Measurements from ENCODE around the gene MGMT.

Gene MGMT

GRCh38 chr10:129522041-129522585 is 55.1 kb downstream of the MGMT start:
- DNase-seq, result no peak

DNA sequence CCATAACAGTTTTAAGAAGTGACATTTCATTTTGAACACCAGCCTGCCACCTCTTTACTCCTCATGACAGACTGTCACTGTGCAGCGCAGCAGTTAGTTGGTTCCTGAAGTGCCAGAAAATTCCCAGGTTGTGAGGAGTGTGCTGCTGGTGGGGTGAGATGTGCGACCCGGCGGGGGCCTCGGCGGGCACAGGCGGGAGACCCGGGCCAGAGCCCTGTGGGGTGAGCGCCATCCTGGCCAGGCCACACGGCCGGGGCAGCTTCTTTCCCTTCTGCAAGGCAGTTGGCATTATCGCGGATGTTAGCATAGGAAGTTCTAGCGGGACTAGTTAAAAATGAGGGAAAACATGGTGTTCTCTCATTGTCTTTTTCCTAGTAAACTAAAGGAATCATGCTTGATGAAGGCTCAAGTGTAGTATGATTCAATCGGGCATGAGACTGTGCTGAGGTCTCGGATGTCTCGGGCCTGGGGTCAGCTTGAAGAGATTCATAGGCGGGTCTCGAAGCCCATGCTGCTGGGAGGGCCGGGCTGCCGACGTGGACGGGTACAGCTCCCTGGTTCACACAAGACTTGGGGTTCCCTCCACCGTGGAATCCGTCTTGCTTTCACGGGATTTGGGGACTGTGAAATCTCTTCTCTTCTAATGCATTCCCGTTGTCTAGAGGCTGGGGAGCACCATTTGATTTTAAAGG is 56.1 kb downstream of the MGMT start:
- no peak for DNase-seq

DNA sequence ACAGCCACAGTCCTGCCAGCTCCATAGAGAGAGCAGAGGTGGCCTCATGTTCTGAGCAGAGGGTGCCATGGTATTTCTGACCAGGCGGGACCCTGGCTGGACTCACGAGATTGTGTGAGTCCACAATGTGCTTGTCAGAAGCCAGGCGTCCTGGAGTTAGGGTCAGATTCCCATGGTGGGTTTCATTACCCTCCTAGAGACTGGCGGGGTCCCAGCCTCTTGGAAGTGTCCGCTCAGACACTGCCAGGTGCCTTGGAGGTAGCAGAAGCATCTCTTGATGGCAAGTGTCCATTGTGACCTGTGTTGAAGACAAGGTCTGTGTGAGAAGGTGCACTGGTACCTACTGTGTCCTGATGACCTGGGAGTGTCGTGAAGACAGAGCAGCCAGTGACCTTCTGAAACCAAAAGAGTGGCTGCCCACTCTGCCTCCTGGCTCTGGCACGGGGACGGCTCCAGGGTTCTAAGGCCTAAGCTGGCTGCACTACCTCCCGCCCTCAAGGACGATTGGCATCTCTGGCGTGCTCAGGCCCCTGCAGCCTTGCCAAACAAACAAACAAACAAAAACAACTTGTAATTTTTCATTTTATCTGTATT is 56.8 kb downstream of the MGMT start:
- DNase-seq, result no peak

DNA sequence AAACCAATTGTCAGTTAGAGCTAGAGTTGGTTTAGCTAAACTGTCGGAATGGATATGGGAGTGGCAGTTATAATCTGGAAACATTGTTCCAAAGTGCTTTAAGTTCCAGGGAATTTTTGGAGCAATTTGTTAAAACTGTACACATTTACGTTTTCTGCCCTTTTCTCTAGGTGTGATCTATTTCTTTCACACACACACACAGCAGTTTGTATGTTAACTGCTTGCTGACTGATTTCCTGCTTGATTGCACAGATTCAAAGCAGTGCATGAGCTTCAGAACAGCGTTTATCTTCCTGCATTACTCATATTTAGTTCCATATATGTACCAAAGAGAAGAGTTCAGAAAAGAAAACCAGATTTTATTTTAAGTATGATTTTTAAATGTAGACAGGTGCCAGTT is 57.9 kb downstream of the MGMT start:
- no peak for DNase-seq

GRCh38 chr10:129525401-129525801 is 58.4 kb downstream of the MGMT start:
- DNase-seq, result no peak

DNA sequence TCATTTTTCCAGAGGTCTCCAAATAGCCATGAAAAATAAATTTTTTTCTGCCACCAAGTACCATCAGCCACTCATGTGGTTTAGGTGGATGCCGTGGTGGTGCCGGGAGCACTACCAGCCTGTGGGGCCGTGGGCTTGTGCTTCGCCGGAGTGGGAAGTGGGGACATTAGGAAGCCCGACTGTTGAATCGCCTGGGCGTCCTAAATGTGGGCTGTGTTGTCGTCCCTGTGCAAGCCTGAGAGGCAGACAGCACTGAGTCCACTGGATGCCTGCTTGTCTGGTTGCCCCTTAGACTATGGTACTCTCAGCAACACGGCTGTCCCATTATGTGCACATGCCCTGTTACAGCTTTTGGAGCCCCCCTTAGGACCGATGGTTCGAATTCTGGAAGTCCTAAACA is 59.9 kb downstream of the MGMT start:
- DNase-seq, result no peak

GRCh38 chr10:129528376-129528978 is 61.4 kb downstream of the MGMT start:
- no peak for DNase-seq

DNA sequence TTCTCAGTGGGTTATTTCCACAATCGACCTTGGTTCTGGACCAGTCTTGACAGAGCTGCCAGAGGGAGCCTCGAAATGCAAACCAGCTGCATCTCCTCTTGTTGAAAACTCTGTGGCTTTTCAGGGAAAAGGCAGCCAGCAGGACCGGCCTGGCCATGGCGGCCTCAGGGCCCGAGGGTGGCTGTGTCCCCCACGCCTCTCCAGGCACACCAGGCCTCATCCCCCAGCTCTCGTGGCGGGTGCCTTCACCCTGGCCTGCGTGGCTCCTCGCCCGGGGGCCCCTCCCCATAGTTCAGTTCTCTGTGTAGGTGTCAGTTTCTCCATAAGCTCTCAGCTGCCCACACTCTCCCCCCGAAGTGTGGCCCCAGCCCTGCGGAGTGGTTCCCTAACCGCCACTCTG is 63.5 kb downstream of the MGMT start:
- no peak for DNase-seq

- DNase-seq, result no peak
Observed at GRCh38 chr10:129531195-129531968, 64.3 kb downstream of the MGMT start.

GRCh38 chr10:129531969-129532660 is 65.1 kb downstream of the MGMT start:
- no peak for DNase-seq

GRCh38 chr10:129532838-129533237 is 65.8 kb downstream of the MGMT start:
- no peak for DNase-seq

DNA sequence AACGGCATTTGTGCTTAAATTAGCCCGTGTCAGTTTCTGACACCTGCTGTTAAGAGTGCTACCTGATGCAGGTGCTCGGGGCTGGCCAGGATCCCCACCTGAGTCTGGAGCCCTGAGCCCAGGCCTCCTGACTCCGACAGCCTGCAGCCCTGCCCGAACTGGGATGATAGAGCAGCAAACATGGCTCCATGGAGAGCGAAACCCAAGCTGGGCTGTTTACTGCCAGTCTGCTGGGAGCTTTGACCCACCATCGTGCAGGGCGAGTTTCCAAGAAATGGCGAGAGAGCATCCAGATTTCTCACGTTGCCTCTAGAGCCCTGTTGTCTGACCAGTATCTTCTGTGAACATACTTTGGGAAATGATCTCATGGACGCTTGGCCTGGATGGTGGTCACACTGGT is 66.2 kb downstream of the MGMT start:
- DNase-seq, result no peak

DNA sequence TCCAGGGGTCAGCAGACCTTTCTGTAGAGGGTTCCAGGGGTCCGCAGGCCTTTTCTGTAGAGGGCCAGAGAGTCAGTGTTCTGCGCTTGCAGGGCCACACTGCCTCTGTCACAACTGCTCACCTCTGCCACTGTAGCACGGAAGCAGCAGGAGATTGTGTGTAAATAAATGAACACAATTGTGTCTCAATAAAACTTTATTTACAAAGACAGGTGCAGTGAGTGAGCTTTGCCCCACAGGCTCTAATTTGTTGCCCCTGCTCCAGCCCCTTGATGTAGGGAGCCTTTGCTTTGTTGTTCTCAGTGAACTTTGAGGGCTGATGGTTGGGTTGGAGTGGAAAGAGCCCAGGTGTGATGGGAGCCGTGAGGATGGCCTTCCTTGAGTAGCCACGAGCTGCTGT is 67.8 kb downstream of the MGMT start:
- no peak for DNase-seq

- DNase-seq, result no peak
Observed at GRCh38 chr10:129536336-129536735, 69.3 kb downstream of the MGMT start.

DNA sequence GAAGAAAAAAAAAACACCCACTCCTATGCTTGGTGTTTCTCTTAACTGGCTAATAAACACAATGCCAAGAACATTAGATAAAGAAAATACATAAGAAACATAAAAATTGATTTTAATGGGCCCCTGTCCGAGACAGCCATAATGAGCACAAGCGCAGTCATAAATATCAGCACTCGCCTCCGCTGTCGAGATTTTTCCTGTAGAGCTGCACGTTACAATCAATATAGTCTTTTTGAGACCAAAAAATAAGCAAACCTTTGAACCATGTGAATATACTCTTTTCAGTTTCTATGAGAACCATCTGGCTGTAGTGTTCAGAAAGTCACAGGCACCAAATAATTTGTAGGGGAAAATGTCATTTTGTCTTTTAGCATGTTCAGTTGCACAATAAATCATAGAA is 70.1 kb downstream of the MGMT start:
- no peak for DNase-seq

DNA sequence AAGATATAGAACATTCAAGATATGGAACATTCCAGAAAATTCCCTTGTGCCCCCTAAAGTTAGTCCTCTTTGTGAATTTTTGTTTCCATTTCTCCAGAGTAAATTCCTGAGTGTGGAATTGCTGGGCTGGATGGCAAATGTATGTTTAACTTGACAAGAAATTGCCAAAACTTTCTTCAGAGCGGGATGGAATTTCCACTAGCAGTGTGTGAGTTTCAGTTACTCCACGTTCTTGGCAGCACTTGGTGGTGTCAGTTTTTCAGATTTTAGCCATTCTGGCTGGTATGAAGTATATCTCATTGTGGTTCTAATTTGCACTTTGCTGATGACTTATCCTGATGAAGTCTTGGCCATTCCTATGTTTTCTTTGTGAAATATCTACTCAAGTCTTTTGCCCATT is 71.2 kb downstream of the MGMT start:
- no peak for DNase-seq

DNA sequence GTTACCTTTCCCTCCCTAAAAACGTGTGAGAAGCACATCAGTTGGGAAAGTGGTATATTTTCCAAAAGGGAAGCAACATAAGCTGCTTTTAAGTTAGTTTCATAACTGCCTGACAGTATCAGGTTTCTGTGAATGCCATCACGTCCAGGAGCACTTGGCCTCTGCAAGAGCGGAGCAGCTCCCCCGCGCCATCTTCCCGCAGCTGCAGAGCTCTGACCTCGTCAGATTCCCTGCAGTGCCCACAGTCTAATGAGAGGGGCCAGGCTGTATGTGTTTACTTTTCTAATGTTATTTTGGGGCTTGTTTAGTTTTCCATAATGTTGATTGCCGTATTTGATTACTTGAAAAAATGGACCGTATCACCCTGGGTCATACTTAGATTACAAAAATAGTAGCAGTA is 74.2 kb downstream of the MGMT start:
- DNase-seq, result no peak

DNA sequence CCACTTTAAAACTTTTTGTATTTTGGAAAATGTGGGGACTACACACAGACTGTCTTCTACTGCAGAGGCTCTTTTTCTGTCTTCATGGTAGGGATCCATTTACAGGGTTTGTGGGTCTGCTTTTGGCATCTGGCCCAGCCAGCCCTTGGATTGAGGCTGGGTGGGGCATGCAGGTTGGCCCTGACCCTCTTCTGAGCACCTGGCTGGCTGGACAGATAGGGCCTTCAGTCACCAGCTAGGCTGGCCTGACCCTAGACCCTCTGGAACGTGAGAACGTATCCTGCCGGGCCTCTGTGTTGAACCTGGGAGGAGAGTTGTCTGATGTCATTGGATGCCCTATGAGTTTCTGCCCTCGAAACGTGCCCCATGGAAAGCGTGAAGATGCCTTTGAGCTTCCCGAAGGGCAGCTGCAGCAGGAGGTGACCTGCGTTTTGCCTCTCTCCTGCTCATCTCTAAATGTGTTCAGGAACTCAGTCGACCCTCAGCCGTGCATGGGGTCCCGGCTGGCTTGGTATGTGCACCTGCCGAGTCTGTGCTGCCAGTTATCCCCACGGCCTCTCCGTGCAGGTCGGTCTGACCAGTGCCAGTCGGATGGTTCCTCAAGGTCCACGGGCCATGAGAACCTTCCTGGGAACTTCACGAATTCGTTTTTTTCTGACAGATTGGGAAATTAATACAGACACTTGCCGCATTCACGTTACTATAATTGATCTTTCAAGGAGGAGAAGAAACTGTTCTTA is 74.9 kb downstream of the MGMT start:
- DNase-seq, result no peak

GRCh38 chr10:129542589-129542988 is 75.5 kb downstream of the MGMT start:
- DNase-seq, result no peak

DNA sequence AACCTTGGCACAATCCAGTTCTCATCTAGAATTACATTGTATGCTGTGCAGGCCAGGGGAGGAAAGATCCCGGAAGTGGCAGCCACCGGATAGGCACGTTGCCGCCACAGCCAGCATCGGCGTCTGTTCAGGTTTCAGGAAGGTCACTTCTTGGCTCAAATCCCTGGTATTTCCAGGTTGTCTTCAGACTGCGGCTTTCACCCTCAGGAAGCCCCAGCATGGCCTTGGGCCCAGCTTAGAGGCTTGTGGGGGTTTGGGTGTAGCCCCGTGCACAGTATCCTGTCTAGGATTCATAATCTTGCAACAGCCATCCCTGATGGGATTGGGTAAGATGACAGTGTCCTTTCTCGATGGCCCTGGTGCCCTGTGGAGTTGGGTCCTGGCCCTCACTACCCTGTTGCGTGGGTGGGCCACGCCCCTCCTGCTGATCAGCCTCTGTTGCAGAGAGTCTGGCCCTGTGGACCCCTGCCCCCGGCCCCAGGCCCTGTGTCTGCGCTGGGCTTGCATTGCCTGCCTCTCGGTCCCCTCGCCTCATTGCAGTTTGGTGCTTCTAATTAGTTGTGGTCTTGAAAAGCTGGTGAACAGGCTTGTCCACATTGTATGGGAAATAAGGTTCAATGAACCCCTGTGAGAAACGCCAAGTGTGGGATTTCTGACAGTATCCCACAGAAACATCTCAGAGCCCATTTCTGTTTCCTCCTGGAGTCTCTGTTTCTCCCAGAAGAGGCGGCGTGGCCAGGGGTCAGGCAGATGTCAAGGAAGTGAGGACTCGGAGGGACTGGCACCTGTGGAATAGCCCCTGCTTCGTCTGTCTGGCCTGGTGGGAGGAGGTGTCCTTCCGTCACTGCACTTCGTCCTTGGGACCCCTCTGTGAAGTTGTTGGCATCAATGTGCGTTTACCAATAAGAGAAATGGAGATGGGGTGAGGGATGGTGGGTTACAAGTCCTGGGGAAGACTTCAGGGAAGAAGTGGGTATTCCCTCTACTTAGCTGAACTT is 77.5 kb downstream of the MGMT start:
- DNase-seq, result no peak

- no peak for DNase-seq
Observed at GRCh38 chr10:129545261-129545660, 78.2 kb downstream of the MGMT start.
